NK-92 (cell line): ENCODE data around the gene SETD2.
"Not testable (repeated sequence)": the region's sequence is repeated elsewhere in the genome, so short reads cannot be mapped to it uniquely, and the experiment has no call there.

Source experiments
- DNase-seq: peaks from one replicate; lab custom pipeline; 2025; ENCODE audit not compliant: unreplicated experiment; lab: John Stamatoyannopoulos, UW

Gene SETD2

GRCh38 chr3:47164007-47164881, at the start of gene SETD2:
TSS of gene SETD2 (minus strand) at chr3:47164113. CDS start at chr3:47163924, 189 bp downstream.
- no peak for DNase-seq

- no peak for DNase-seq
Measured at GRCh38 chr3:47210863-47211405, 47.0 kb upstream of the SETD2 start.

- DNase-seq = not testable (repeated sequence)
Measured at GRCh38 chr3:47206022-47206421, 42.1 kb upstream of the SETD2 start.

- no peak for DNase-seq
Measured at GRCh38 chr3:47204875-47205274, 41.0 kb upstream of the SETD2 start.

- no peak for DNase-seq
Measured at GRCh38 chr3:47202542-47202941, 38.6 kb upstream of the SETD2 start.

GRCh38 chr3:47197287-47197686, 33.4 kb upstream of the SETD2 start:
- no peak for DNase-seq

- no peak for DNase-seq
Measured at GRCh38 chr3:47194994-47195393, 31.1 kb upstream of the SETD2 start.

- no peak for DNase-seq
Measured at GRCh38 chr3:47193871-47194859, 30.3 kb upstream of the SETD2 start.

- DNase-seq = no peak
Measured at GRCh38 chr3:47186285-47186684, 22.4 kb upstream of the SETD2 start.

- not testable (repeated sequence) for DNase-seq
Measured at GRCh38 chr3:47181685-47182084, 17.8 kb upstream of the SETD2 start.

GRCh38 chr3:47180011-47180410, 16.1 kb upstream of the SETD2 start:
- DNase-seq = not testable (repeated sequence)

GRCh38 chr3:47176582-47176981, 12.7 kb upstream of the SETD2 start:
- no peak for DNase-seq

- DNase-seq = no peak
Measured at GRCh38 chr3:47163169-47164006, 525 bp downstream of the SETD2 start.

GRCh38 chr3:47162697-47163168, 1.2 kb downstream of the SETD2 start:
- no peak for DNase-seq

GRCh38 chr3:47161983-47162696, 1.8 kb downstream of the SETD2 start:
- DNase-seq = no peak

- no peak for DNase-seq
Measured at GRCh38 chr3:47159820-47160219, 4.1 kb downstream of the SETD2 start.

GRCh38 chr3:47158208-47158607, 5.7 kb downstream of the SETD2 start:
- DNase-seq = no peak

GRCh38 chr3:47156396-47156795, 7.5 kb downstream of the SETD2 start:
- no peak for DNase-seq

GRCh38 chr3:47152578-47152977, 11.3 kb downstream of the SETD2 start:
- DNase-seq = no peak

GRCh38 chr3:47151836-47152235, 12.1 kb downstream of the SETD2 start:
- no peak for DNase-seq
